Embryonic facial prominence (tissue), 1 donor: Measurements from ENCODE around the gene LGALS4.
"Not testable (repeated sequence)": the region's sequence is repeated elsewhere in the genome, so short reads cannot be mapped to it uniquely, and the experiment has no call there.

Experiments used
- DNase-seq: peaks from one replicate; pipeline ENCODE4 v3.0.0-alpha.2; 2016; ENCODE audit errors: extremely low spot score

LGALS4 gene

GRCh38 chr19:38821230-38821825, 8.6 kb upstream of the LGALS4 start:
- not testable (repeated sequence) for DNase-seq

GRCh38 chr19:38819231-38819920, 6.6 kb upstream of the LGALS4 start:
- no peak for DNase-seq

- DNase-seq, result no peak
Measured at GRCh38 chr19:38817081-38817480, 4.3 kb upstream of the LGALS4 start.

DNA sequence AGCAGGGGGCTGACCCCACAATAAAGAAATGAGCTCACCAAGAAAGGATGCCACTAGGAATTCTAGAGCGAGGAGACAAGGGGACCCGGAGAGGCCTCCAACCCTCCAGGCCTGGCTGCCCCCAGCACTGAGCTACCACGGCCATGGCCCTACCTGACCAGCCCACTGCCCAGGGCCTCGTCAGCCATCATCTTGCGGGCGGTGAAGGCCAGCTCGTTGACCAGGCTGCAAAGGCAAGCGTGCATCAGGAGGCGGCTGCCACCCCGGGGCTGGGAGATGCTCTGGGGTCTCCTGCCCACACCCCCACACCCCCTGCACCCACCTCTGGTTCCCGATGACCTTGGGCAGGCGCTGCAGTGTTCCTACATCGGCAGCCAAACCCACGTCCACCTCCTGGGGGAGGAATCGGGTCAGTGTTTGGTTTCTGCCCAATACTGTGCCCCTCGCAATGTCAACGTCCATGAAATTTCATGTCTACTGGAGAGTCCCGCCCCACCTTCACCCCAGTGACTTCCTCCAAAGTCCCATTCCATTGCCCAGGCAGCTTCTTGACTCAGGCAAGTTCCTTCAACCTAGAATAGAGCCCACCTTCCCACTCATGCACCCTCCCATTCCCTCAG, 3.5 kb upstream of the LGALS4 start:
- DNase-seq, result no peak

GRCh38 chr19:38815059-38816001, 2.6 kb upstream of the LGALS4 start:
- DNase-seq, result no peak

GRCh38 chr19:38813932-38814331, 1.2 kb upstream of the LGALS4 start:
- not testable (repeated sequence) for DNase-seq

DNA sequence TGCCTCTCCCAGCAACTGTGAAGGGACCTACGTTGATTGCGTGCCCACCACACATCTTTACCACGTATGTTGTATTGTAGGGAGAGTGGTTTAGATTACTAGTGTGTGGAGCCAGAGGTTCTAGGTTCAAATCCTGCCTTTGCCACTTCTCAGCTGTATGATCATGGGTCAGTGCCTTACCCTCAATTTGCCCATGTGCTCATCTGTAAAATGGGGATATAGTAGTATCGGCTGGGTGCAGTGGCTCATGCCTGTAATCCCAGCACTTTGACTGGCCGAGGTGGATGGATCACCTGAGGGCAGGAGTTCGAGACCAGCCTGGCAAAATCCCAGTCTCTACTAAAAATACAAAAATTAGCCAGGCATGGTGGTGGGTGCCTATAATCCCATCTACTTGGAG, 578 bp upstream of the LGALS4 start:
- no peak for DNase-seq

DNA sequence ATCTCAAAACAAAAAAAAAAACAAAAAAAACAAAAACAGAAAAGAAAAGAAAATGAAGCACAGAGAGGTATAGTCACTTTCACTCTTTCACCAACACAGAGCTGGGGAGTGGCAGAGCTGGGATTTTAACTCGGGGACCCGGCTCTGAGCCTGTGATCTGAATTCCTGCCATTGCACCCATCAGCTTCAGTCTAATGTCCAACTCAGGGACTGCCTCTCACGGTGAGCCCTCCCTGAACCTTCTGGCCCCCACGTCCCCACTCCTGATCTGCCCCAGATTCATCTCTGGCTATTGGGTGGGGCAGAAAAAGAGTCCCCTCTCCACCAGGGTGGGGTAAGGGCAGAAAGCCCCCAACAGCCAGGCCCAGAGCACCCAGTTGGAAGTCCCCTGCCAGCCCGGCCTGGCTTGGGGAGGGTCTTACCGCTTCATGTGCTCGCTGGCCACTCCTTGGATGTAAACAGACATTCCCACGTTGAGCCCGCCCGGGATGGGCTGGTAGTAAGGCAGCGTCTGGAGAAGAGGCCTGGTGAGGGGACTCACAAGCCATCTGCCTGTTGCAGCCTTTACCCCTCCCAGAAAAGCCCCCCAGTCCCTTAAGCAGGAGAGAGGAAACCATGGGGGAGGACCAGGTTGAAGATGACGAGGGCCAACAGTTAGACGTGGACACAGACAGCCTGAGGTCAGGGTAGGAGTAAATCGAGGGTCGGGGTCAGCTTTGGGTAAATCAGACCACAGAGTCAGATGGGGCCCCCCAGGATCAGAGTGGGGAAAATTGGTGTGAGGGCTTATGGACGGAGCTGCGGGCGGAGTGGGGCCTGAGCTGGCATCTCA, 520 bp downstream of the LGALS4 start:
- DNase-seq, result no peak

DNA sequence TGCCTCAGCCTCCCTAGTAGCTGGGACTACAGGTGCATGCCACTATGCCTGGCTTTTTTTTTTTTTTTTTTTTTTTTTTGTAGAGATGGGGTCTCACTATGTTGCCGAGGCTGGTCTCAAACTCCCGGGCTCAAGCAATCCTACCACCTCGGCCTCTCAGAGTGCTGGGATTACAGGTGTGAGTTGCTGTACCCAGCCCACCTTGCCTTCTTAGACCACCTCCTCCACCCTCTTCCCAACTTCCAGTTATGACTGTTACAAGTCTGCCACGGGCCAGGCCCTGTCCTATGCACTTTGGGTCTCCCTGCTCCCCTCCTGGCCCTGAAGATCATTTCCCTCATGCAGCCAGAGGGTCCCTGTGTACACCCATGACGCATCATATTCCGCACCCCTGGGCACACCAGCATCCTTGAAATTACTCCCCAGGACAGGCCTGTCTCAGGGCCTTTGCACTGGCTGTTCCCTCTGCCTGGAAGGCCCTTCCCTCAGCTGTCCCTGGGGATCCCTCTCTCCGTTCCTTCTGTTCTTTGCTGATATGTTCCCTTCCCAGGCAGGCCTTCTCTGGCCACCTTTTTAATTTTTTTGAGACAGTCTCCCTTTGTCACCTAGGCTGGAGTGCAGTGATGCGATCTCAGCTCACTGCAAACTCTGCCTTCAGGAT, 3.0 kb downstream of the LGALS4 start:
- DNase-seq, result no peak

GRCh38 chr19:38808741-38809140, 4.0 kb downstream of the LGALS4 start:
- DNase-seq, result no peak

GRCh38 chr19:38807374-38808098, 5.2 kb downstream of the LGALS4 start:
- DNase-seq, result not testable (repeated sequence)

- no peak for DNase-seq
Measured at GRCh38 chr19:38806371-38806770, 6.4 kb downstream of the LGALS4 start.

DNA sequence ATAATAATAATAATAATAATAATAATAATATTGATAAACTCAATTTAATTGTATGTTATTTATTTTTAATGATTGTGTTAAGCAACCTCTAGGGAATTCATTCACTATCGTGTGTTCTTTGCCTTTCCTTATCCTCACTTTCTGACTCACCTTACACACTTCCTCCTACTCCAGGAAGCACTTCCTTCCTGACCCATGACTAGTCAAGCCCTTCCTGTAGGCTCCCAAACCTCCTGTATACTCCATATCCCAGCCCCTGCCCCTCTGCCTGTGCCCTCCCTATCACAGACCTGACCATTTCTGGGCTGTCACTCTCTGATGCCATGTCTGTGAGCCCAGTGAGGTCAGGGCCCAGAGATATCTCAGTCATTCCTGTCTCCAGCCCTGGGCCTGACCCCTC, 7.6 kb downstream of the LGALS4 start:
- DNase-seq, result no peak

DNA sequence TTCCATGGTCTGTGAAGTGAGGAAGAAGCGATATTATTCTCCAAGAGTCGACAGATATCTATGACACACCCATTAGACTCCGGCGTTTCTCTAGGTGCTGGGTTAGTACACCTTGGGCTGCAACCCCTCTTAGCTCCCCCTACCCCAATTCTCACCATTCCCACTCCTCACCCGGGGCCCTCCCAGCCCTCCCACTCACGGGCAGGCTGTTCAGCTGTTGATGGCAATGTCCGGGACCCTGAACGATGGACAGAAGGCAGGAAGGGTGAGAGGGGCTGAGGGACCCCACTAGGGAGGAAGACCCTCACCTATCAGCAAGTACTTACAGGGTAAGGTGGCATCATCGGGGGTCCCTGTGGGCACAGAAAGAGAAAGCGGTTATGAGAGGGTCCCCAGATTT, 9.2 kb downstream of the LGALS4 start:
- DNase-seq, result no peak

GRCh38 chr19:38801359-38802095, 11.2 kb downstream of the LGALS4 start:
- DNase-seq, result no peak

GRCh38 chr19:38800577-38801347, 12.0 kb downstream of the LGALS4 start:
- DNase-seq, result no peak

GRCh38 chr19:38799104-38799503, 13.6 kb downstream of the LGALS4 start:
- no peak for DNase-seq

- DNase-seq, result not testable (repeated sequence)
Measured at GRCh38 chr19:38797781-38798180, 15.0 kb downstream of the LGALS4 start.

GRCh38 chr19:38796154-38796553, 16.6 kb downstream of the LGALS4 start:
- DNase-seq, result no peak
